PC-9 (cell line): ENCODE results near the gene SCART1.

ENCODE experiments used
- EZH2 ChIP-seq: fragments of 200-600 bp; sonication (generic); IDR thresholded peaks from 2 replicates; pipeline ENCODE4 v1.8.0; 2017; ENCODE audit warnings: antibody characterized with exemption, low read depth
- TF ChIP-seq, protein P1 (sequence below): fragments of 200-600 bp; sonication (generic); conservative IDR thresholded peaks from 2 replicates; pipeline ENCODE4 v1.6.1; 2017; ENCODE audit warnings: mixed run types, antibody characterized with exemption, mild to moderate bottlenecking, moderate library complexity

DNA sequence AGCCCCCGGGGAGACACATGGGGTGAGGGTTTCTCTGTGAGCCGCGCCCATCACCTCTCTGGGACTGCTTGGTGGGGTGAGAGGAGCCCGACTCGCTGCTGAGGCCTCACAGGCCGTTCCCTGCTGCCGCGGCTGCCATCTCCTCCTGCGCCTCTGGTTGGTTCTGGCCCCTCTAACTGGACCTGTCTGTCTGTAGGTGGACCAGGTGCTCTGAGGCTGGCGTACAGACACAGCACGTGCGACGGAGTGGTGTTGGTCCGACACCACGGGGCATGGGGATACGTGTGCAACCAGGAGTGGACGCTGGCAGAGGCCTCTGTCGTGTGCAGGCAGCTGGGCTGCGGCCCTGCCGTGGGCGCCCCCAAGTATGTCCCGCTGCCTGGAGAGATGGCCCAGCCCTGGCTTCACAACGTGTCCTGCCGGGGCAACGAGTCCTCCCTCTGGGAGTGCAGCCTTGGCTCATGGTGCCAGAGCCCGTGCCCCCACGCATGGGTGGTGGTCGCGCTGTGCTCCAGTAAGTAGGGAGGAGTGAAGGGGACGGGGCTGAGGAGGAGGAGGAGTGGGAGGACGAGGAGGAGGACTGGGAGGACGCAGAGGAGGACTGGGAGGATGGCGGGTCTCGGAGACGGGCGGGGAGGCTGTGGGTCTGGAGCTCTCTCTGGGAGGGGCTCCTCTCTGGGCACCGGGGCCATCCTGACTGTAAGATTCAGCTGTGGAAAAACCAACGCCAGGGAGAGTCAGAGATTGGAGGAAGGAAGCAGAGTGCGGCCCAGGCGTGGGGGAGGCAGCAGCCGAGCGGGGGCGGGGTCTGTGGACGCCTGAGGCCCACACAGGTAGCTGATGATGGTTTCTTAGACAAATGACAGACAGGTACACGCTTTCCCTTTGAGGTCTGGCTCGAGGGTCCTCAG is 2.6 kb downstream of the SCART1 start:
- TF ChIP-seq, protein P1, sequence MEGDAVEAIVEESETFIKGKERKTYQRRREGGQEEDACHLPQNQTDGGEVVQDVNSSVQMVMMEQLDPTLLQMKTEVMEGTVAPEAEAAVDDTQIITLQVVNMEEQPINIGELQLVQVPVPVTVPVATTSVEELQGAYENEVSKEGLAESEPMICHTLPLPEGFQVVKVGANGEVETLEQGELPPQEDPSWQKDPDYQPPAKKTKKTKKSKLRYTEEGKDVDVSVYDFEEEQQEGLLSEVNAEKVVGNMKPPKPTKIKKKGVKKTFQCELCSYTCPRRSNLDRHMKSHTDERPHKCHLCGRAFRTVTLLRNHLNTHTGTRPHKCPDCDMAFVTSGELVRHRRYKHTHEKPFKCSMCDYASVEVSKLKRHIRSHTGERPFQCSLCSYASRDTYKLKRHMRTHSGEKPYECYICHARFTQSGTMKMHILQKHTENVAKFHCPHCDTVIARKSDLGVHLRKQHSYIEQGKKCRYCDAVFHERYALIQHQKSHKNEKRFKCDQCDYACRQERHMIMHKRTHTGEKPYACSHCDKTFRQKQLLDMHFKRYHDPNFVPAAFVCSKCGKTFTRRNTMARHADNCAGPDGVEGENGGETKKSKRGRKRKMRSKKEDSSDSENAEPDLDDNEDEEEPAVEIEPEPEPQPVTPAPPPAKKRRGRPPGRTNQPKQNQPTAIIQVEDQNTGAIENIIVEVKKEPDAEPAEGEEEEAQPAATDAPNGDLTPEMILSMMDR: no peak
- no peak for TF ChIP-seq EZH2
